H1 (cell line): ENCODE results near the gene RTF2. TPM values are rescaled to one million over a fixed set of nuclear protein-coding genes. Genes with fewer than 3 reads are reported as not detected.

Experiments used
- CTCF ChIA-PET: fragments of 300-600 bp; sonication (Branson Sonifier 250); formaldehyde crosslinking; loops from one replicate; lab custom pipeline; 2021; ENCODE audit not compliant: partially characterized antibody; lab: Charles Lee
- POLR2A ChIA-PET: fragments of 300-600 bp; sonication (Branson Sonifier 250); formaldehyde crosslinking; loops from one replicate; lab custom pipeline; 2021; ENCODE audit warnings: inconsistent platforms; ENCODE audit not compliant: partially characterized antibody; lab: Charles Lee
- DNase-seq, 2 experiments: peaks; one replicate each; pipeline versions ENCODE4 v3.0.0 to v3.0.0-alpha.2; 2010 to 2022; ENCODE audit warnings: low spot score in 2 of 2, low read depth in 1 of 2, mixed read lengths in 1 of 2
- FAIRE-seq: peaks from 2 replicates; lab custom pipeline; 2011; peaks lifted over from hg19 to GRCh38; lab: Jason Lieb, UNC
- H2AFZ ChIP-seq: 2 replicates; pipeline ENCODE4 v1.8.1; 2012; ENCODE audit warnings: low read length, inconsistent platforms
- H2AK5ac ChIP-seq: 2 replicates; pipeline ENCODE4 v1.6.1; 2013; ENCODE audit warnings: low read depth, low read length
- H2BK120ac ChIP-seq: replicated peaks from 2 replicates; pipeline ENCODE3; 2013; ENCODE audit warnings: low read depth, low read length, inconsistent platforms
- H2BK12ac ChIP-seq: 2 replicates; pipeline ENCODE4 v1.6.1; 2013; ENCODE audit warnings: low read depth, low read length
- H2BK15ac ChIP-seq: 2 replicates; pipeline ENCODE4 v1.6.1; 2013; ENCODE audit warnings: low read length
- H2BK20ac ChIP-seq: 2 replicates; pipeline ENCODE4 v1.6.1; 2013; ENCODE audit warnings: low read length
- H2BK5ac ChIP-seq: 2 replicates; pipeline ENCODE4 v1.6.1; 2013; ENCODE audit warnings: low read depth, low read length
- H3K14ac ChIP-seq: 2 replicates; pipeline ENCODE4 v1.6.1; 2013; ENCODE audit warnings: inconsistent platforms; ENCODE audit not compliant: insufficient read length
- H3K18ac ChIP-seq: 2 replicates; pipeline ENCODE4 v1.6.1; 2013; ENCODE audit warnings: low read length; ENCODE audit errors: extremely low read depth
- H3K23ac ChIP-seq: 2 replicates; pipeline ENCODE4 v1.6.1; 2013; ENCODE audit warnings: inconsistent platforms; ENCODE audit not compliant: insufficient read length
- H3K23me2 ChIP-seq: 2 replicates; pipeline ENCODE4 v1.6.1; 2013; ENCODE audit warnings: low read depth, low read length
- H3K27ac ChIP-seq: 2 replicates; pipeline ENCODE4 v1.6.1; 2011; ENCODE audit warnings: low read depth, low read length, inconsistent platforms
- H3K27me3 ChIP-seq, 4 experiments: replicated peaks in 1 of 4; 1 replicate in 1 of 4; 2 replicates in 3 of 4; pipeline versions ENCODE4 v1.6.1 to v1.8.1; 2011 to 2013; ENCODE audit warnings: low read length in 3 of 4, mild to moderate bottlenecking in 3 of 4, inconsistent platforms in 2 of 4, mixed read lengths in 2 of 4, moderate library complexity in 1 of 4; ENCODE audit not compliant: control insufficient read depth in 3 of 4, insufficient read depth in 3 of 4; ENCODE audit errors: extremely low read depth in 1 of 4
- H3K36me3 ChIP-seq, 4 experiments: 2 replicates each; pipeline versions ENCODE4 v1.6.1 to v1.8.1; 2011 to 2013; ENCODE audit warnings: mild to moderate bottlenecking in 4 of 4, low read length in 3 of 4, moderate library complexity in 2 of 4, control low read depth in 1 of 4, inconsistent platforms in 1 of 4; ENCODE audit not compliant: insufficient read depth in 4 of 4, control insufficient read depth in 2 of 4
- H3K4ac ChIP-seq: replicated peaks from 2 replicates; pipeline ENCODE3; 2013; ENCODE audit warnings: low read length, low read depth, mixed read lengths, inconsistent platforms; ENCODE audit not compliant: insufficient read length
- H3K4me1 ChIP-seq, 4 experiments: replicated peaks in 1 of 4; 1 replicate in 1 of 4; 2 replicates in 3 of 4; pipeline versions ENCODE4 v1.6.1 to v1.8.1; 2011 to 2013; ENCODE audit warnings: low read length in 3 of 4, inconsistent platforms in 2 of 4, mixed read lengths in 1 of 4; ENCODE audit not compliant: insufficient read depth in 4 of 4, control insufficient read depth in 3 of 4
- H3K4me2 ChIP-seq, 2 experiments: 2 replicates each; pipeline versions ENCODE4 v1.6.1 to v1.8.1; 2011 to 2013; ENCODE audit warnings: low read depth in 2 of 2, low read length in 2 of 2, control low read depth in 1 of 2, inconsistent platforms in 1 of 2, mild to moderate bottlenecking in 1 of 2; ENCODE audit not compliant: insufficient read depth in 1 of 2
- H3K4me3 ChIP-seq, 4 experiments: fragments of 200-600, 300-600 bp in 1 of 4; sonication (generic), shearing (Covaris generic), sonication (Bioruptor Twin) in 1 of 4; 2 replicates each; pipeline versions ENCODE4 v1.5.1 to v1.8.1; 2011 to 2016; ENCODE audit warnings: low read length in 4 of 4, low read depth in 3 of 4, control low read depth in 2 of 4, inconsistent platforms in 2 of 4, mild to moderate bottlenecking in 2 of 4, mixed read lengths in 1 of 4, moderate library complexity in 1 of 4; ENCODE audit not compliant: insufficient read depth in 2 of 4; ENCODE audit errors: extremely low read depth in 1 of 4
- H3K56ac ChIP-seq: replicated peaks from 2 replicates; pipeline ENCODE3; 2013; ENCODE audit warnings: low read depth, mild to moderate bottlenecking, mixed read lengths, low read length, inconsistent platforms; ENCODE audit not compliant: insufficient read length
- H3K79me1 ChIP-seq: 2 replicates; pipeline ENCODE4 v1.6.1; 2013; ENCODE audit warnings: low read depth, low read length, control low read depth
- H3K79me2 ChIP-seq, 2 experiments: 2 replicates each; pipeline versions ENCODE4 v1.6.1 to v1.8.1; 2012 to 2013; ENCODE audit warnings: low read length in 2 of 2, mild to moderate bottlenecking in 2 of 2, inconsistent platforms in 1 of 2; ENCODE audit not compliant: insufficient read depth in 2 of 2, control insufficient read depth in 1 of 2
- H3K9ac ChIP-seq, 4 experiments: replicated peaks in 1 of 4; 1 replicate in 1 of 4; 2 replicates in 3 of 4; pipeline versions ENCODE4 v1.6.1 to v1.8.1; 2011 to 2013; ENCODE audit warnings: low read depth in 3 of 4, low read length in 3 of 4, control low read depth in 2 of 4, mild to moderate bottlenecking in 2 of 4, moderate library complexity in 2 of 4, inconsistent platforms in 1 of 4; ENCODE audit errors: extremely low read depth in 1 of 4
- H3K9me3 ChIP-seq, 2 experiments: 2 replicates each; pipeline versions ENCODE4 v1.6.1 to v1.8.1; 2012 to 2013; ENCODE audit warnings: mild to moderate bottlenecking in 2 of 2, moderate library complexity in 2 of 2, control low read depth in 1 of 2, inconsistent platforms in 1 of 2, low read depth in 1 of 2, low read length in 1 of 2, mixed read lengths in 1 of 2; ENCODE audit not compliant: insufficient read depth in 2 of 2
- H4K20me1 ChIP-seq, 2 experiments: replicated peaks in 1 of 2; 2 replicates each; pipeline versions ENCODE3 to v1.8.1; 2011 to 2013; ENCODE audit warnings: inconsistent platforms in 2 of 2, low read length in 2 of 2, mild to moderate bottlenecking in 1 of 2; ENCODE audit not compliant: insufficient read depth in 2 of 2, control insufficient read depth in 1 of 2
- H4K5ac ChIP-seq: 2 replicates; pipeline ENCODE4 v1.6.1; 2013; ENCODE audit warnings: low read length, low read depth, mixed read lengths, inconsistent platforms; ENCODE audit not compliant: insufficient read length
- H4K8ac ChIP-seq: 2 replicates; pipeline ENCODE4 v1.8.0; 2013; ENCODE audit warnings: mild to moderate bottlenecking, moderate library complexity, low read length, inconsistent platforms; ENCODE audit not compliant: insufficient read depth; ENCODE audit errors: extremely low read depth
- H4K91ac ChIP-seq: replicated peaks from 2 replicates; pipeline ENCODE3; 2013; ENCODE audit warnings: low read length, mixed read lengths, inconsistent platforms; ENCODE audit not compliant: insufficient read length
- ATF2 ChIP-seq: IDR thresholded peaks from 2 replicates; pipeline ENCODE4 v1.6.1; 2012; ENCODE audit warnings: low read length, inconsistent platforms
- CBX8 ChIP-seq: fragments of 300-800, 300-1000 bp; sonication (generic); IDR thresholded peaks from 2 replicates; pipeline ENCODE4 v1.7.1; 2016; ENCODE audit warnings: low read depth, low read length, borderline replicate concordance
- CHD1 ChIP-seq: IDR thresholded peaks from 2 replicates; pipeline ENCODE4 v1.6.1; 2012; ENCODE audit warnings: low read depth, low read length, improper control_type of control experiment
- CHD2 ChIP-seq: IDR thresholded peaks from 2 replicates; pipeline ENCODE4 v1.6.1; 2012; ENCODE audit warnings: low read length, improper control_type of control experiment
- E2F6 ChIP-seq: IDR thresholded peaks from 2 replicates; pipeline ENCODE4 v1.6.1; 2012; ENCODE audit warnings: inconsistent platforms
- JUND ChIP-seq: IDR thresholded peaks from 2 replicates; pipeline ENCODE4 v1.6.1; 2011; ENCODE audit warnings: mild to moderate bottlenecking, improper control_type of control experiment, low read length
- MAX ChIP-seq: IDR thresholded peaks from 2 replicates; pipeline ENCODE4 v1.6.1; 2012; ENCODE audit warnings: inconsistent platforms
- RAD21 ChIP-seq, 2 experiments: IDR thresholded peaks in 1 of 2; conservative IDR thresholded peaks in 1 of 2; 2 replicates each; pipeline ENCODE4 v1.6.1; 2011; ENCODE audit warnings: low read depth in 2 of 2, low read length in 2 of 2, improper control_type of control experiment in 1 of 2, inconsistent platforms in 1 of 2, mild to moderate bottlenecking in 1 of 2, moderate library complexity in 1 of 2
- RXRA ChIP-seq: IDR thresholded peaks from 2 replicates; pipeline ENCODE4 v1.6.1; 2011; ENCODE audit warnings: low read depth, mild to moderate bottlenecking, low read length, moderate library complexity; ENCODE audit not compliant: insufficient read depth
- SIX5 ChIP-seq: IDR thresholded peaks from 2 replicates; pipeline ENCODE4 v1.6.1; 2011; ENCODE audit warnings: mild to moderate bottlenecking, low read depth, low read length
- TAF1 ChIP-seq: IDR thresholded peaks from 2 replicates; pipeline ENCODE4 v1.6.1; 2011; ENCODE audit warnings: mild to moderate bottlenecking, low read depth, low read length
- ZNF274 ChIP-seq: IDR thresholded peaks from 2 replicates; pipeline ENCODE4 v1.7.0; 2012; ENCODE audit warnings: low read length, borderline replicate concordance; ENCODE audit errors: extremely low read depth
- WGBS, 2 experiments: shearing (Covaris generic) in 1 of 2; methylation state at CpG; one replicate each; pipeline versions ENCODE4 v1.1.6 to v1.1.7; 2013 to 2015; ENCODE audit warnings: low lambda C conversion rate in 2 of 2, mixed read lengths in 2 of 2, inconsistent platforms in 1 of 2, low coverage in 1 of 2, missing lambda C conversion rate in 1 of 2; ENCODE audit not compliant: insufficient replicate concordance in 2 of 2, insufficient coverage in 1 of 2, insufficient read length in 1 of 2; ENCODE audit errors: extremely low coverage in 1 of 2, missing lambda C conversion rate in 1 of 2; 5-methylcytosine and 5-hydroxymethylcytosine counted together
- polyA plus RNA-seq, 7 experiments: library from polyadenylated mRNA; depleted of rRNA in 3 of 7; stranded (reverse) in 5 of 7; unstranded in 2 of 7; fragments of >200 nt in 5 of 7; fragments of 200-250 nt in 2 of 7; gene quantifications; 1 replicate in 5 of 7; 2 replicates in 1 of 7; 4 replicates in 1 of 7; pipeline versions ENCODE4 v1.2.1 to v1.2.3, GENCODE V29; 2011 to 2013; ENCODE audit warnings: missing spikeins in 2 of 7, mixed read lengths in 2 of 7
- total RNA-seq: library from RNA; stranded (reverse); fragmentation: NEBNext Ultra II Directional; extraction: Animal tissue kit (Norgen Biotek cat#: 25700); gene quantifications from 2 replicates; pipeline ENCODE4 v1.2.1, GENCODE V29; 2021

The RTF2 gene
- total and polyA plus RNA-seq, 2 of the 8 experiments (the other 6 are each of a cell fraction or from before 2014, with no cell fraction given): 33.9 to 51.2 TPM

GRCh38 chr20:56520180-56520579, 51.8 kb downstream of the RTF2 start:
- no peak overlapping the region for H3K18ac ChIP-seq
- DNase-seq: no peak
- H2AFZ ChIP-seq: no peak overlapping the region
- no peak overlapping the region for H4K91ac ChIP-seq
- no peak overlapping the region for H3K4ac ChIP-seq
- H4K5ac ChIP-seq: no peak overlapping the region
- no peak overlapping the region for H2BK12ac ChIP-seq
- H2BK120ac ChIP-seq: no peak overlapping the region
- H4K20me1 ChIP-seq: no peaks in the 10 kb centered on the region
- H3K9me3 ChIP-seq: peaks cover 7 to 21% of the 10 kb centered on the region in 2 experiments; a peak in 2 of 4 replicates
- FAIRE-seq: no peak
- H2BK20ac ChIP-seq: no peak overlapping the region
- 96% methylated on average over 10 of the region's 10 CpGs; no CpG with 5 or more reads in 1 of the 2 experiments for WGBS, 2 experiments
- no peak overlapping the region for H3K27ac ChIP-seq
- H3K56ac ChIP-seq: no peak overlapping the region
- H3K4me2 ChIP-seq: no peak overlapping the region
- no peaks in the 10 kb centered on the region for H3K27me3 ChIP-seq
- H3K4me1 ChIP-seq: no peaks in the 10 kb centered on the region
- H3K23ac ChIP-seq: no peak overlapping the region
- no peaks in the 10 kb centered on the region for H3K23me2 ChIP-seq
- H3K9ac ChIP-seq: no peak overlapping the region
- H3K4me3 ChIP-seq: no peak overlapping the region
- no peak overlapping the region for H2BK5ac ChIP-seq
- no peaks in the 10 kb centered on the region for H3K79me1 ChIP-seq
- H2BK15ac ChIP-seq: no peak overlapping the region
- H3K79me2 ChIP-seq: no peaks in the 10 kb centered on the region
- H2AK5ac ChIP-seq: no peak overlapping the region
- POLR2A ChIA-PET: no interaction called here
- no peak overlapping the region for H4K8ac ChIP-seq
- no peak overlapping the region for H3K14ac ChIP-seq
- peaks cover 0 to 31% (median 23%) of the 10 kb centered on the region in 4 experiments; a peak in 6 of 8 replicates for H3K36me3 ChIP-seq
- CTCF ChIA-PET: no interaction called here
- TF ChIP-seq RXRA: no peak
- no peak for TF ChIP-seq CBX8
- TF ChIP-seq CHD2: no peak
- TF ChIP-seq E2F6: no peak
- no peak for TF ChIP-seq MAX
- TF ChIP-seq RAD21 (IDR thresholded peaks at IDR 0.05 in 1 of 2, conservative IDR thresholded peaks at IDR 0.05 in 1 of 2; ENCODE audit: low read depth in 2 of 2, low read length in 2 of 2): no peak
- no peak for TF ChIP-seq ATF2
- no peak for TF ChIP-seq TAF1
- no peak for TF ChIP-seq JUND
- TF ChIP-seq ZNF274: no peak
- no peak for TF ChIP-seq SIX5
- TF ChIP-seq CHD1: no peak
